HEK293 (cell line): ENCODE measurements around the gene DLX3.

Experiments
- CTCF ChIA-PET: fragments of 350-600 bp; formaldehyde crosslinking; extraction: SDS; loops from one replicate; lab custom pipeline; 2021; ENCODE audit warnings: antibody characterized with exemption; lab: Yijun Ruan, JAX
- POLR2A ChIA-PET: fragments of 300-600 bp; formaldehyde crosslinking; extraction: SDS; loops from one replicate; lab custom pipeline; 2020; ENCODE audit warnings: antibody characterized with exemption, inconsistent platforms; lab: Yijun Ruan, JAX
- H3K27ac ChIP-seq: fragments of 200-500 bp; sonication (Bioruptor generic); 2 replicates; pipeline ENCODE4 v1.5.1; 2014; ENCODE audit warnings: low read depth, low read length, control low read depth, inconsistent platforms; ENCODE audit errors: extremely low read depth
- H3K36me3 ChIP-seq, 2 experiments: fragments of 200-500 bp in 1 of 2; sonication (Bioruptor generic) in 1 of 2; 1 replicate in 1 of 2; 2 replicates in 1 of 2; pipeline ENCODE4 v1.5.1; 2014 to 2017; ENCODE audit warnings: inconsistent platforms in 2 of 2, low read length in 2 of 2; ENCODE audit not compliant: control insufficient read depth in 2 of 2, insufficient read depth in 1 of 2
- H3K4me1 ChIP-seq: fragments of 200-500 bp; sonication (Bioruptor generic); 2 replicates; pipeline ENCODE4 v1.5.1; 2014; ENCODE audit warnings: mild to moderate bottlenecking, low read length, inconsistent platforms; ENCODE audit not compliant: control insufficient read depth, insufficient read depth
- H3K4me3 ChIP-seq: 2 replicates; pipeline ENCODE4 v1.5.1; 2011; ENCODE audit warnings: low read depth, mild to moderate bottlenecking, control low read depth, low read length, moderate library complexity
- H3K9me3 ChIP-seq: fragments of 200-500 bp; sonication (Bioruptor generic); 2 replicates; pipeline ENCODE4 v1.5.1; 2014; ENCODE audit warnings: low read depth, low read length, inconsistent platforms; ENCODE audit not compliant: control insufficient read depth, insufficient read depth
- EGR2 ChIP-seq: fragments of 450-650 bp; formaldehyde crosslinking; IDR thresholded peaks from 2 replicates; pipeline ENCODE4 v1.5.1; 2016; ENCODE audit warnings: low read depth, missing biosample characterization, missing genetic modification characterization
- GLI4 ChIP-seq: fragments of 450-650 bp; formaldehyde crosslinking; IDR thresholded peaks from 2 replicates; pipeline ENCODE4 v1.5.1; 2016; ENCODE audit warnings: missing biosample characterization, missing genetic modification characterization
- GLIS1 ChIP-seq: fragments of 450-650 bp; formaldehyde crosslinking; IDR thresholded peaks from 2 replicates; pipeline ENCODE4 v1.5.1; 2016; ENCODE audit warnings: missing biosample characterization, missing genetic modification characterization
- KLF7 ChIP-seq: fragments of 450-650 bp; formaldehyde crosslinking; IDR thresholded peaks from 2 replicates; pipeline ENCODE4 v1.5.1; 2016; ENCODE audit warnings: missing biosample characterization, missing genetic modification characterization, borderline replicate concordance
- ZBTB48 ChIP-seq: fragments of 450-650 bp; formaldehyde crosslinking; IDR thresholded peaks from 2 replicates; pipeline ENCODE4 v1.5.1; 2016; ENCODE audit warnings: missing biosample characterization, missing genetic modification characterization
- ZFHX2 ChIP-seq: fragments of 450-650 bp; formaldehyde crosslinking; conservative IDR thresholded peaks from 2 replicates; pipeline ENCODE4 v1.5.1; 2016; ENCODE audit warnings: missing biosample characterization, missing genetic modification characterization
- ZNF114 ChIP-seq: fragments of 450-650 bp; formaldehyde crosslinking; IDR thresholded peaks from 2 replicates; pipeline ENCODE4 v1.5.0; 2017; ENCODE audit warnings: missing biosample characterization, missing genetic modification characterization
- ZNF148 ChIP-seq: fragments of 450-650 bp; formaldehyde crosslinking; IDR thresholded peaks from 2 replicates; pipeline ENCODE4 v1.5.0; 2017; ENCODE audit warnings: missing biosample characterization, missing genetic modification characterization, borderline replicate concordance
- ZNF16 ChIP-seq: fragments of 450-650 bp; formaldehyde crosslinking; IDR thresholded peaks from 2 replicates; pipeline ENCODE4 v1.5.1; 2016; ENCODE audit warnings: low read depth, missing biosample characterization, missing genetic modification characterization
- ZNF175 ChIP-seq: fragments of 450-650 bp; formaldehyde crosslinking; IDR thresholded peaks from 2 replicates; pipeline ENCODE4 v1.5.1; 2016; ENCODE audit warnings: missing biosample characterization, missing genetic modification characterization
- ZNF354C ChIP-seq: fragments of 450-650 bp; formaldehyde crosslinking; IDR thresholded peaks from 2 replicates; pipeline ENCODE4 v1.5.1; 2016; ENCODE audit warnings: missing biosample characterization, missing genetic modification characterization, low read depth, borderline replicate concordance
- ZNF394 ChIP-seq: fragments of 450-650 bp; formaldehyde crosslinking; IDR thresholded peaks from 2 replicates; pipeline ENCODE4 v1.5.1; 2016; ENCODE audit warnings: missing biosample characterization, missing genetic modification characterization, mild to moderate bottlenecking, moderate library complexity, borderline replicate concordance
- ZNF571 ChIP-seq: fragments of 450-650 bp; formaldehyde crosslinking; IDR thresholded peaks from 2 replicates; pipeline ENCODE4 v1.5.0; 2017; ENCODE audit warnings: missing biosample characterization, missing genetic modification characterization
- ZNF600 ChIP-seq: fragments of 450-650 bp; formaldehyde crosslinking; IDR thresholded peaks from 2 replicates; pipeline ENCODE4 v1.5.1; 2016; ENCODE audit warnings: missing biosample characterization, missing genetic modification characterization
- ZNF707 ChIP-seq: fragments of 450-650 bp; formaldehyde crosslinking; IDR thresholded peaks from 2 replicates; pipeline ENCODE4 v1.5.1; 2016; ENCODE audit warnings: missing biosample characterization, missing genetic modification characterization
- ZNF777 ChIP-seq: fragments of 450-650 bp; formaldehyde crosslinking; IDR thresholded peaks from 2 replicates; pipeline ENCODE4 v1.5.1; 2017; ENCODE audit warnings: missing biosample characterization, missing genetic modification characterization, borderline replicate concordance
- TF ChIP-seq, protein P1 (sequence below): fragments of 450-650 bp; formaldehyde crosslinking; IDR thresholded peaks from 2 replicates; pipeline ENCODE4 v1.5.1; 2016; ENCODE audit warnings: missing biosample characterization, missing genetic modification characterization
- TF ChIP-seq, protein P2 (sequence below): fragments of 450-650 bp; formaldehyde crosslinking; IDR thresholded peaks from 2 replicates; pipeline ENCODE4 v1.5.1; 2016; ENCODE audit warnings: missing biosample characterization, missing genetic modification characterization
- TF ChIP-seq, protein P3 (sequence below): fragments of 450-650 bp; formaldehyde crosslinking; IDR thresholded peaks from 2 replicates; pipeline ENCODE4 v1.5.1; 2016; ENCODE audit warnings: missing biosample characterization, missing genetic modification characterization

The DLX3 gene

GRCh38 chr17:49946208-49946607 is 48.8 kb downstream of the DLX3 start:
- CTCF ChIA-PET = interaction anchor here (0.7 to 1.4 kb wide), 2 partner anchors 50 to 148 kb away, joined by 3 to 4 read pairs; no protein-coding TSS in a partner anchor
- no peaks in the 10 kb centered on the region for H3K36me3 ChIP-seq
- TF ChIP-seq GLIS1 (0 out of 2 replicates have a peak, but pooled peaks have one; percentile 13), ZNF148 (tag by site-specific recombination) (no peak), ZNF394 (tag by site-specific recombination) (no peak)
- no peak overlapping the region for H3K27ac ChIP-seq
- H3K4me3 ChIP-seq = no peak overlapping the region
- POLR2A ChIA-PET = interaction anchor here (0.6 kb wide), 1 partner anchor 887 kb away, joined by 7 read pairs; no protein-coding TSS in a partner anchor
- no peaks in the 10 kb centered on the region for H3K9me3 ChIP-seq
- no peaks in the 10 kb centered on the region for H3K4me1 ChIP-seq

GRCh38 chr17:49944273-49944870 is 50.7 kb downstream of the DLX3 start:
- no peaks in the 10 kb centered on the region for H3K4me1 ChIP-seq
- H3K4me3 ChIP-seq = no peak overlapping the region
- peak; percentile 91 for TF ChIP-seq EGR2 (tag by site-specific recombination)
- TF ChIP-seq, protein P1, sequence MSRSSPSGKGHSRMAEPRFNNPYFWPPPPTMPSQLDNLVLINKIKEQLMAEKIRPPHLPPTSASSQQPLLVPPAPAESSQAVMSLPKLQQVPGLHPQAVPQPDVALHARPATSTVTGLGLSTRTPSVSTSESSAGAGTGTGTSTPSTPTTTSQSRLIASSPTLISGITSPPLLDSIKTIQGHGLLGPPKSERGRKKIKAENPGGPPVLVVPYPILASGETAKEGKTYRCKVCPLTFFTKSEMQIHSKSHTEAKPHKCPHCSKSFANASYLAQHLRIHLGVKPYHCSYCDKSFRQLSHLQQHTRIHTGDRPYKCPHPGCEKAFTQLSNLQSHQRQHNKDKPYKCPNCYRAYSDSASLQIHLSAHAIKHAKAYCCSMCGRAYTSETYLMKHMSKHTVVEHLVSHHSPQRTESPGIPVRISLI (tag by site-specific recombination) = no peak
- 0 out of 2 replicates have a peak, but pooled peaks have one; percentile 21 for TF ChIP-seq ZNF600 (tag by site-specific recombination)
- no peak for TF ChIP-seq ZNF114 (tag by site-specific recombination)
- TF ChIP-seq, protein P2, sequence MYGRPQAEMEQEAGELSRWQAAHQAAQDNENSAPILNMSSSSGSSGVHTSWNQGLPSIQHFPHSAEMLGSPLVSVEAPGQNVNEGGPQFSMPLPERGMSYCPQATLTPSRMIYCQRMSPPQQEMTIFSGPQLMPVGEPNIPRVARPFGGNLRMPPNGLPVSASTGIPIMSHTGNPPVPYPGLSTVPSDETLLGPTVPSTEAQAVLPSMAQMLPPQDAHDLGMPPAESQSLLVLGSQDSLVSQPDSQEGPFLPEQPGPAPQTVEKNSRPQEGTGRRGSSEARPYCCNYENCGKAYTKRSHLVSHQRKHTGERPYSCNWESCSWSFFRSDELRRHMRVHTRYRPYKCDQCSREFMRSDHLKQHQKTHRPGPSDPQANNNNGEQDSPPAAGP (tag by site-specific recombination) = no peak
- no peak for TF ChIP-seq KLF7 (tag by site-specific recombination)
- no peak for TF ChIP-seq ZBTB48 (tag by site-specific recombination)
- TF ChIP-seq ZFHX2 (tag by site-specific recombination) = peak; percentile 84
- no peaks in the 10 kb centered on the region for H3K36me3 ChIP-seq
- no peaks in the 10 kb centered on the region for H3K9me3 ChIP-seq
- H3K27ac ChIP-seq = no peak overlapping the region
- ChIA-PET CTCF (interaction anchor here (4.1 to 7.5 kb wide), 2 partner anchors 8 to 53 kb away, joined by 23 to 64 read pairs; no protein-coding TSS in a partner anchor), POLR2A (no interaction called here)

- ChIA-PET CTCF (interaction anchor here (0.7 to 7.5 kb wide), 5 partner anchors 9 to 90 kb away, joined by 3 to 64 read pairs (median 3); no protein-coding TSS in a partner anchor), POLR2A (no interaction called here)
- Histone ChIP-seq H3K27ac (no peak overlapping the region), H3K9me3 (no peaks in the 10 kb centered on the region), H3K4me3 (no peak overlapping the region), H3K36me3 (no peaks in the 10 kb centered on the region), H3K4me1 (no peaks in the 10 kb centered on the region)
- TF ChIP-seq ZNF16 (tag by site-specific recombination) (peak; percentile 91), ZNF354C (tag by site-specific recombination) (no peak), ZNF777 (tag by site-specific recombination) (no peak), ZNF571 (tag by site-specific recombination) (no peak), ZNF707 (tag by site-specific recombination) (no peak), GLI4 (tag by site-specific recombination) (no peak), ZNF148 (tag by site-specific recombination) (no peak), ZNF175 (tag by site-specific recombination) (no peak)
- TF ChIP-seq, protein P2 (tag by site-specific recombination) = peak; percentile 47; the same call in 1 of the 2 replicates
- TF ChIP-seq, protein P3, sequence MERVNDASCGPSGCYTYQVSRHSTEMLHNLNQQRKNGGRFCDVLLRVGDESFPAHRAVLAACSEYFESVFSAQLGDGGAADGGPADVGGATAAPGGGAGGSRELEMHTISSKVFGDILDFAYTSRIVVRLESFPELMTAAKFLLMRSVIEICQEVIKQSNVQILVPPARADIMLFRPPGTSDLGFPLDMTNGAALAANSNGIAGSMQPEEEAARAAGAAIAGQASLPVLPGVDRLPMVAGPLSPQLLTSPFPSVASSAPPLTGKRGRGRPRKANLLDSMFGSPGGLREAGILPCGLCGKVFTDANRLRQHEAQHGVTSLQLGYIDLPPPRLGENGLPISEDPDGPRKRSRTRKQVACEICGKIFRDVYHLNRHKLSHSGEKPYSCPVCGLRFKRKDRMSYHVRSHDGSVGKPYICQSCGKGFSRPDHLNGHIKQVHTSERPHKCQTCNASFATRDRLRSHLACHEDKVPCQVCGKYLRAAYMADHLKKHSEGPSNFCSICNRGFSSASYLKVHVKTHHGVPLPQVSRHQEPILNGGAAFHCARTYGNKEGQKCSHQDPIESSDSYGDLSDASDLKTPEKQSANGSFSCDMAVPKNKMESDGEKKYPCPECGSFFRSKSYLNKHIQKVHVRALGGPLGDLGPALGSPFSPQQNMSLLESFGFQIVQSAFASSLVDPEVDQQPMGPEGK (tag by site-specific recombination) = no peak
Measured at GRCh38 chr17:49942947-49943346, 52.1 kb downstream of the DLX3 start.
